ENCODE data around the gene MAGI1. TPM values are rescaled to one million over a fixed set of nuclear protein-coding genes. Genes with fewer than 3 reads are reported as not detected.

MAGI1 gene
- total RNA-seq, 4 donors from 2014 or later, result 42.4 to 71.6 (median 50.2) TPM

DNA sequence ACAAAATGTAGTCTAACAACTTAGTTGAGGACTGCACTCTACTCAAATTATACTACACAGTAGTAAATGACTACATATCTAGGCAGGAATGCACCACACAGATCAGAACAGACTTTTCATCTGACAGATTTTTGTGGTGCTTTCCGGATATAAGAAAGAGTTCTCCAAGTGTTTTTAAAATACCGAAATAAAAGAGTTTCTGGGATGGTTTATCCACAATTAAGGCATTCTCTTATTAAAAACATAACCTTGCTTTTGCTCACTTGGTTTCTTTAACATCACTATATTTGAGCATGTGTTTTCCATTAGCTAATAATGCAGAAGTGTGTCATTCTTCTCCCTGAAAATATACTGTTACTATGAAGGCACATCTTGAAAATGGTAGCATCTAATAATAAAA, 132.9 kb downstream of the MAGI1 start:
- 60 to 67% methylated on average over 2 of the region's 2 CpGs for WGBS, 2 donors
- intact Hi-C loops (cut with DNase I; ENCODE audit: low total_unique reads), result no loop called here
- H3K4me3 ChIP-seq (ENCODE audit: low read depth, poor library complexity, severe bottlenecking), result no peak overlapping the region
- TF ChIP-seq, protein P1, sequence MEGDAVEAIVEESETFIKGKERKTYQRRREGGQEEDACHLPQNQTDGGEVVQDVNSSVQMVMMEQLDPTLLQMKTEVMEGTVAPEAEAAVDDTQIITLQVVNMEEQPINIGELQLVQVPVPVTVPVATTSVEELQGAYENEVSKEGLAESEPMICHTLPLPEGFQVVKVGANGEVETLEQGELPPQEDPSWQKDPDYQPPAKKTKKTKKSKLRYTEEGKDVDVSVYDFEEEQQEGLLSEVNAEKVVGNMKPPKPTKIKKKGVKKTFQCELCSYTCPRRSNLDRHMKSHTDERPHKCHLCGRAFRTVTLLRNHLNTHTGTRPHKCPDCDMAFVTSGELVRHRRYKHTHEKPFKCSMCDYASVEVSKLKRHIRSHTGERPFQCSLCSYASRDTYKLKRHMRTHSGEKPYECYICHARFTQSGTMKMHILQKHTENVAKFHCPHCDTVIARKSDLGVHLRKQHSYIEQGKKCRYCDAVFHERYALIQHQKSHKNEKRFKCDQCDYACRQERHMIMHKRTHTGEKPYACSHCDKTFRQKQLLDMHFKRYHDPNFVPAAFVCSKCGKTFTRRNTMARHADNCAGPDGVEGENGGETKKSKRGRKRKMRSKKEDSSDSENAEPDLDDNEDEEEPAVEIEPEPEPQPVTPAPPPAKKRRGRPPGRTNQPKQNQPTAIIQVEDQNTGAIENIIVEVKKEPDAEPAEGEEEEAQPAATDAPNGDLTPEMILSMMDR (IDR thresholded peaks at IDR 0.05), result no peak
- TF ChIP-seq POLR2A (IDR thresholded peaks at IDR 0.05), result no peak
- DNase-seq (ENCODE audit: low spot score in 2 of 2), result no peak

DNA sequence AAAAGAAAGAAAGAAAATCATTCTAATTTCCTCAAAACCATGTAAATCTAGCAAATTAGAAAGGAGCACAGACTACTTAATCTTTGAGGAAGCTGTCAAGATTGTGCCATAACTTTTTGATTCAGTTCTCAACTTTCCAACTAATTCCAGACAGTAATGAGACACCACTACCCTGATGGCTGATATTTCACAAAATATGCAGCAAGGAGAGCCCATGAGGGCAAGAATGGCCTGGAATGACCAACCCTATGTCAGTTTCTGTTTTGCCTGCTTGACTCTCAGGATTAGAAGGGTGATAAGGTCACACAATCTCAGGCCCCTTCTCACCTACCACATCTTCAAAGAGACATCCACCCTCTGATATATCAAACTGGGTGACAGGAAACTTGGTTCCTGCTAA, 134.7 kb downstream of the MAGI1 start:
- intact Hi-C loops (cut with DNase I; ENCODE audit: low total_unique reads), result no loop called here
- TF ChIP-seq, protein P1 (IDR thresholded peaks at IDR 0.05), result no peak
- no peak for TF ChIP-seq POLR2A (IDR thresholded peaks at IDR 0.05)
- DNase-seq (ENCODE audit: low spot score in 2 of 2), result no peak
- no peak overlapping the region for H3K4me3 ChIP-seq (ENCODE audit: low read depth, poor library complexity, severe bottlenecking)

DNA sequence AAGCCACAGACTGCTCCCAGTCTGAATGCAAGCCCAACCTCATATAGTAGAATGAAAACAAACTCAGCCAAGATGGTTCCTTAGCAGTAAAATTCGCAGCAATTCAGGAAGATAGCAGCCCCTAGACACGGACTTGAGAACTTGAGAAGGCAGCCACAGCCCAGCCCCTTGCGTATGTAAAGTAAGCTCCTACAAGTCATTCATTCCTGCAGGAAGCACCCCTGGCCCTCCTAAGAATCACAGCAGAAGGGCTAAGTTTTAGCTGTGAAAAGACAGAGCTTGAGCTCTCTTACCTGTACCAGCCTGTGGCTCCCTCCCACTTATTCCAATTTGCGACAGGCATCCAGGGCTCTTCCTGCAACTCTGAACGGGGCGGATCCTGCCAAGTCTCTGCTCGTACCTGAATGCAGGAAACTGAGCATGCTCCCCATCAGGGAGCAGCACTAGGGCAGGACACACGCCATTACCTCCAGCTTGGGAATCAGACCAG, 136.4 kb downstream of the MAGI1 start:
- peak; percentile 67 to 87 for DNase-seq (ENCODE audit: low spot score in 2 of 2)
- TF ChIP-seq, protein P1 (IDR thresholded peaks at IDR 0.05), result no peak
- no peak for TF ChIP-seq POLR2A (IDR thresholded peaks at IDR 0.05)
- 47 to 57% methylated on average over 7 to 8 of the region's 8 CpGs for WGBS, 2 donors
- no peak overlapping the region for H3K4me3 ChIP-seq (ENCODE audit: low read depth, poor library complexity, severe bottlenecking)
- intact Hi-C loops (cut with DNase I; ENCODE audit: low total_unique reads), result no loop called here

DNA sequence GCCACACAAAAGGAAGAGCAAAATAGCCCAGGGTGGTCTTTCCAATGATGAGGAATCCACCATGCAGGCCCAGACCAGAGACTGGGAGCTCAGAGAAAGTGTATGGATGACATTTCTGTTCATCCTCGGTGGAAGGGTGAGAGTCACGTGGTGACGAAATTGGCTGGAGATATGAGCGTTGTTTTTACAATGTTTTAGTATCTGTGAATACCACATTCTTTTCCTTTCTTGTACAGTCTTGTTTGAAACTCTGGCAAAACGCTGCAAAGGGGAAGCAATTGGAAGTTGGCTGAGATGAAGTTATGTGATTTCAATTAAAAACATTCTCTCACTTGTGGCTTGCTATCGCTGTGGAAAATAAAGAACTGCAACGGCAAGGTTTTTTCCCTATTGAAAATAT, 137.5 kb downstream of the MAGI1 start:
- DNase-seq (ENCODE audit: low spot score in 2 of 2), result no peak
- no peak for TF ChIP-seq POLR2A (IDR thresholded peaks at IDR 0.05)
- TF ChIP-seq, protein P1 (IDR thresholded peaks at IDR 0.05), result no peak
- 20 to 25% methylated on average over 7 of the region's 7 CpGs for WGBS, 2 donors
- intact Hi-C loops (cut with DNase I; ENCODE audit: low total_unique reads), result no loop called here
- no peak overlapping the region for H3K4me3 ChIP-seq (ENCODE audit: low read depth, poor library complexity, severe bottlenecking)

DNA sequence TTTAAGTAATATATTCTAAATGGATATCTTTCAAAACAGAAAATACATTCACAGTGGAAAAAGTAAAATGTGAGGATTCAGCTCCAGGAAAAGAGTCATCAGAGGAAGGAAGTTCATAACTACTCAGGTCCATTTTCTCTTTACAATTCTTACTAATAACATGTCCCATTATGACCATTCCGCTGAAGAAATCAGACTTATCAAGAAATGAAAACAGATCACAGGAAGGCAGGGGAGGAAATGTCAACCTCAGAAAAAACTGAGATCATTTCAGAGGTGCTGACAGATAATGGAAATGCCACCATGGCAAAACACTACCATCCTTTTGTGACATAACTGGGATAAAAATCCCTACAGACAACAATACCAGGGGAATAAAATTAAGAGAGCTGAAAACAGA, 139.5 kb downstream of the MAGI1 start:
- DNase-seq (ENCODE audit: low spot score in 2 of 2), result no peak
- H3K4me3 ChIP-seq (ENCODE audit: low read depth, poor library complexity, severe bottlenecking), result no peak overlapping the region
- intact Hi-C loops (cut with DNase I; ENCODE audit: low total_unique reads), result loop anchor here (10.0 kb wide), 1 partner anchor 1694 kb away; no protein-coding TSS in a partner anchor
- TF ChIP-seq, protein P1 (IDR thresholded peaks at IDR 0.05), result no peak
- TF ChIP-seq POLR2A (IDR thresholded peaks at IDR 0.05), result no peak
- WGBS, 2 donors, result 81 to 89% methylated on average over 1 of the region's 1 CpG

DNA sequence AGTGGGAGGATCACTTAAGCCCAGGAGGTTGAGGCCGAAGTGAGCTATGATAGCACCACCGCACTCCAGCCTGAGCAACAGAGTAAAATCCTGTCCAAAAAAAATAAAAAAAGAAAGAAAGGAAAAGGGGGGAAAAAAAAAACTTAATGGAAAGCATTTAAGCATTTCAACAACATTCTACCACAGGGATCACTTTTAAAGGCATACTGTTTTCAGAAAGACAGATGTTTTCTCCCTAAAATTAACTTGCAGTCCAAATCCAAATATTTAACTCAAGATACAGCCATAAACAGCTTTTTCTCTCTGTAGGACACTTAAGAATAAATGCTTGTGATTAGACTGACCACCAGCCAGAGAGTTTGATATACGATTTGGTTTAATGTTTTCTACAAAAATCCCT, 141.0 kb downstream of the MAGI1 start:
- no peak for DNase-seq (ENCODE audit: low spot score in 2 of 2)
- 74 to 93% methylated on average over 3 of the region's 3 CpGs for WGBS, 2 donors
- intact Hi-C loops (cut with DNase I; ENCODE audit: low total_unique reads), result loop anchor here (10.0 kb wide), 1 partner anchor 1693 kb away; no protein-coding TSS in a partner anchor
- TF ChIP-seq POLR2A (IDR thresholded peaks at IDR 0.05), result no peak
- TF ChIP-seq, protein P1 (IDR thresholded peaks at IDR 0.05), result no peak
- H3K4me3 ChIP-seq (ENCODE audit: low read depth, poor library complexity, severe bottlenecking), result no peak overlapping the region

Measured in lower leg skin (tissue), 4 donors.